Iris pigment epithelial cell (primary cell): Measurements from ENCODE around the gene HIVEP2.

ENCODE experiments used
- DNase-seq: peaks from one replicate; pipeline ENCODE4 v3.0.0-alpha.2; 2011; ENCODE audit warnings: low read depth

The HIVEP2 gene

GRCh38 chr6:142946181-142946923 lies 1.4 kb upstream of the HIVEP2 start:
- peak; percentile 99 for DNase-seq

- no peak for DNase-seq
Measured at GRCh38 chr6:142945446-142946180, 637 bp upstream of the HIVEP2 start.

- DNase-seq, result peak; percentile 94
Measured at GRCh38 chr6:142944124-142945048, 590 bp downstream of the HIVEP2 start.

GRCh38 chr6:142943711-142944123 lies 1.3 kb downstream of the HIVEP2 start:
- DNase-seq, result peak; percentile 78

GRCh38 chr6:142942805-142943227 lies 2.2 kb downstream of the HIVEP2 start:
- DNase-seq, result peak; percentile 71

GRCh38 chr6:142942238-142942637 lies 2.7 kb downstream of the HIVEP2 start:
- no peak for DNase-seq

- peak; percentile 27 for DNase-seq
Measured at GRCh38 chr6:142941018-142941417, 4.0 kb downstream of the HIVEP2 start.

GRCh38 chr6:142940487-142940886 lies 4.5 kb downstream of the HIVEP2 start:
- peak; percentile 85 for DNase-seq

GRCh38 chr6:142938510-142938909 lies 6.5 kb downstream of the HIVEP2 start:
- no peak for DNase-seq

GRCh38 chr6:142937986-142938385 lies 7.0 kb downstream of the HIVEP2 start:
- no peak for DNase-seq

- DNase-seq, result no peak
Measured at GRCh38 chr6:142935553-142936517, 9.1 kb downstream of the HIVEP2 start.

GRCh38 chr6:142934599-142934998 lies 10.4 kb downstream of the HIVEP2 start:
- no peak for DNase-seq

- DNase-seq, result no peak
Measured at GRCh38 chr6:142934106-142934505, 10.9 kb downstream of the HIVEP2 start.

GRCh38 chr6:142933701-142934100 lies 11.3 kb downstream of the HIVEP2 start:
- no peak for DNase-seq

GRCh38 chr6:142932889-142933288 lies 12.1 kb downstream of the HIVEP2 start:
- no peak for DNase-seq

GRCh38 chr6:142929751-142930358 lies 15.1 kb downstream of the HIVEP2 start:
- DNase-seq, result peak; percentile 52

- DNase-seq, result no peak
Measured at GRCh38 chr6:142927904-142928303, 17.1 kb downstream of the HIVEP2 start.

- no peak for DNase-seq
Measured at GRCh38 chr6:142927271-142927580, 17.8 kb downstream of the HIVEP2 start.

GRCh38 chr6:142926494-142927270 lies 18.3 kb downstream of the HIVEP2 start:
- peak; percentile 95 for DNase-seq

- no peak for DNase-seq
Measured at GRCh38 chr6:142926177-142926493, 18.8 kb downstream of the HIVEP2 start.
